ENCODE measurements around the gene GRIN1. TPM values are rescaled to one million over a fixed set of nuclear protein-coding genes. Genes with fewer than 3 reads are reported as not detected.

GRIN1 gene
- total and polyA plus RNA-seq, 2 of the 13 experiments (the other 11 are each of a cell fraction or from before 2014, with no cell fraction given), result 0.13 TPM; not detected in 1

DNA sequence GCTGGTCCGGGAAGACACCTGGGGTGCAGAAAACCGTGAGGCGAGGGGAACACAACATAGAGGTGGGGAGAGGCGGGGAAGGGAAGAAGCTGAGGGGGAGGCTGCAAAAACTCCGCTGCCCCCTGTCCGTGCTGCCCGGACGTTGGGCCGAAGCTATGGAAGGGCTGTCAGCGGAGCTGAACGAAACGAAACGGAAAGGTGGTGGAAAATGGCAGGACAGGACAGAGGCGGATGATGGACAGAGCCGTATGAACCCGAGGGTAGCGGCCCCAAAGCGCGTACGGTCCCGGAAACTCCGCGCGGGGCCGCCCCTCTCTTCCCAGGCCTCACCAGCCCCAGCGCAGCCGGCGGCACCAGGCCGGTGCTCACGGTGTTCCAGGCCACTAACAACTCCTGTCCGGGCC lies 49.1 kb downstream of the GRIN1 start (continued):
- peak; percentile 64; the same call in 1 of the 2 replicates for TF ChIP-seq SAFB2 (CRISPR knock-in tag; IDR thresholded peaks at IDR 0.05; ENCODE audit: borderline replicate concordance, low read depth)
- no peak for TF ChIP-seq ZNF687 (CRISPR knock-in tag; IDR thresholded peaks at IDR 0.05)
- no peak for TF ChIP-seq ARHGAP35 (CRISPR knock-in tag; IDR thresholded peaks at IDR 0.05; ENCODE audit: borderline replicate concordance)
- TF ChIP-seq, protein P1, sequence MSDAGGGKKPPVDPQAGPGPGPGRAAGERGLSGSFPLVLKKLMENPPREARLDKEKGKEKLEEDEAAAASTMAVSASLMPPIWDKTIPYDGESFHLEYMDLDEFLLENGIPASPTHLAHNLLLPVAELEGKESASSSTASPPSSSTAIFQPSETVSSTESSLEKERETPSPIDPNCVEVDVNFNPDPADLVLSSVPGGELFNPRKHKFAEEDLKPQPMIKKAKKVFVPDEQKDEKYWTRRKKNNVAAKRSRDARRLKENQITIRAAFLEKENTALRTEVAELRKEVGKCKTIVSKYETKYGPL (CRISPR knock-in tag; IDR thresholded peaks at IDR 0.05), result no peak
- no peak for TF ChIP-seq NFE2 (CRISPR knock-in tag; IDR thresholded peaks at IDR 0.05)
- TF ChIP-seq KLF12 (CRISPR knock-in tag; IDR thresholded peaks at IDR 0.05; ENCODE audit: borderline replicate concordance), result no peak
- TF ChIP-seq ZNF883 (CRISPR knock-in tag; IDR thresholded peaks at IDR 0.05; ENCODE audit: not compliant biosample characterization), result peak; percentile 45
- no peak for TF ChIP-seq CEBPB (IDR thresholded peaks at IDR 0.05; ENCODE audit: borderline replicate concordance, low read depth, low read length)
- no peak for TF ChIP-seq ZNF709 (CRISPR knock-in tag; IDR thresholded peaks at IDR 0.05)
- TF ChIP-seq, protein P2, sequence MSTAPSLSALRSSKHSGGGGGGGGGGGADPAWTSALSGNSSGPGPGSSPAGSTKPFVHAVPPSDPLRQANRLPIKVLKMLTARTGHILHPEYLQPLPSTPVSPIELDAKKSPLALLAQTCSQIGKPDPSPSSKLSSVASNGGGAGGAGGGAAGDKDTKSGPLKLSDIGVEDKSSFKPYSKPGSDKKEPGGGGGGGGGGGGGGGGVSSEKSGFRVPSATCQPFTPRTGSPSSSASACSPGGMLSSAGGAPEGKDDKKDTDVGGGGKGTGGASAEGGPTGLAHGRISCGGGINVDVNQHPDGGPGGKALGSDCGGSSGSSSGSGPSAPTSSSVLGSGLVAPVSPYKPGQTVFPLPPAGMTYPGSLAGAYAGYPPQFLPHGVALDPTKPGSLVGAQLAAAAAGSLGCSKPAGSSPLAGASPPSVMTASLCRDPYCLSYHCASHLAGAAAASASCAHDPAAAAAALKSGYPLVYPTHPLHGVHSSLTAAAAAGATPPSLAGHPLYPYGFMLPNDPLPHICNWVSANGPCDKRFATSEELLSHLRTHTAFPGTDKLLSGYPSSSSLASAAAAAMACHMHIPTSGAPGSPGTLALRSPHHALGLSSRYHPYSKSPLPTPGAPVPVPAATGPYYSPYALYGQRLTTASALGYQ (CRISPR knock-in tag; IDR thresholded peaks at IDR 0.05), result no peak
- no peak for TF ChIP-seq ZFP62 (CRISPR knock-in tag; IDR thresholded peaks at IDR 0.05)
- TF ChIP-seq ZBTB3 (CRISPR knock-in tag; IDR thresholded peaks at IDR 0.05; ENCODE audit: borderline replicate concordance, low read depth), result no peak
- TF ChIP-seq, protein P3, sequence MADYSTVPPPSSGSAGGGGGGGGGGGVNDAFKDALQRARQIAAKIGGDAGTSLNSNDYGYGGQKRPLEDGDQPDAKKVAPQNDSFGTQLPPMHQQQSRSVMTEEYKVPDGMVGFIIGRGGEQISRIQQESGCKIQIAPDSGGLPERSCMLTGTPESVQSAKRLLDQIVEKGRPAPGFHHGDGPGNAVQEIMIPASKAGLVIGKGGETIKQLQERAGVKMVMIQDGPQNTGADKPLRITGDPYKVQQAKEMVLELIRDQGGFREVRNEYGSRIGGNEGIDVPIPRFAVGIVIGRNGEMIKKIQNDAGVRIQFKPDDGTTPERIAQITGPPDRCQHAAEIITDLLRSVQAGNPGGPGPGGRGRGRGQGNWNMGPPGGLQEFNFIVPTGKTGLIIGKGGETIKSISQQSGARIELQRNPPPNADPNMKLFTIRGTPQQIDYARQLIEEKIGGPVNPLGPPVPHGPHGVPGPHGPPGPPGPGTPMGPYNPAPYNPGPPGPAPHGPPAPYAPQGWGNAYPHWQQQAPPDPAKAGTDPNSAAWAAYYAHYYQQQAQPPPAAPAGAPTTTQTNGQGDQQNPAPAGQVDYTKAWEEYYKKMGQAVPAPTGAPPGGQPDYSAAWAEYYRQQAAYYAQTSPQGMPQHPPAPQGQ (CRISPR knock-in tag; IDR thresholded peaks at IDR 0.05; ENCODE audit: borderline replicate concordance), result no peak
- TF ChIP-seq TP53 (CRISPR knock-in tag; conservative IDR thresholded peaks at IDR 0.05), result no peak
- no peak for TF ChIP-seq HDAC6 (IDR thresholded peaks at IDR 0.05; ENCODE audit: low read depth, low read length)
- no peak for TF ChIP-seq TGIF2 (CRISPR knock-in tag; IDR thresholded peaks at IDR 0.05)
- TF ChIP-seq ZC3H13 (CRISPR knock-in tag; IDR thresholded peaks at IDR 0.05), result 0 out of 2 replicates have a peak, but pooled peaks have one; percentile 4
- no peak for TF ChIP-seq ZBTB49 (CRISPR knock-in tag; IDR thresholded peaks at IDR 0.05; ENCODE audit: borderline replicate concordance)
- no peak for TF ChIP-seq HOXA5 (CRISPR knock-in tag; IDR thresholded peaks at IDR 0.05)

All from HepG2 (cell line).